Measurements from ENCODE around the gene URGCP.

The URGCP gene

DNA sequence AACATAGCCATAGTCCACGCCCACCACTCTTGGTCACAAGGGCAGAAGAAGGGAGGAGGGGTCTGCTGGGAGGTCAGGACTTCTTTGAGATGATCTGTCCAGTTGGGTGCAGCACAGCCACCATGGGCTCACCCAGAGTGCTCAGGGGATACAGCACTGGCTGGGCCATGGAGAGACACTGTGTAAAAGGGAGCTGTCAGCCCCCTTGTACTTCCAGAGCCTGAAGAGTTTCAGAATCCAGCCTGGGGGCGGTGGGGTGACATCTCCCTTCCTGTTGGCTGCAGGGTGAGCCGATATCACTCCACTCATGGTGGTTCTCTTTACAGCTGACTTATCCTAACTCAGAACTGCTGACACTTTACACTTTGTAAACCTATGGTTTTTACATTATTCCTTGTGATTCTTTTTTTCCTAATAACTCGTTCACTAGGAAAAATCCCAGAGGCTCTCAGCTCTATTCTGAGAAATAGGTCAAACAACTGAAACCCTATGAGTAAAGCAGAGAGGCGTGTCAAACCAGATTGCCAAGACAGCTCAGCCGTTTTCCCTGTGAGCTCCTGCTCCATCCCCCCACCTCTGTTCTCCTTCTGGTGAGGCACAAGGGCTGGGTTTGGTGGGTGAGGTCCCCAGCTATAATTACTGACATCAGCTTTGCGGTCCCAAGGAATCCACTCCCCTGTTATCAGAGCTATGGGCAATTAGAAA lies 33.8 kb downstream of the URGCP start:
- no peak overlapping the region for H3K27ac Mint-ChIP-seq
- peaks cover 23% of the 10 kb centered on the region for H3K36me3 Mint-ChIP-seq (ENCODE audit: low read depth)
- H3K4me3 Mint-ChIP-seq = no peak overlapping the region
- no peaks in the 10 kb centered on the region for H3K9me3 Mint-ChIP-seq
- H3K27me3 Mint-ChIP-seq (ENCODE audit: low read depth) = no peaks in the 10 kb centered on the region
- H3K4me1 Mint-ChIP-seq (ENCODE audit: low read depth) = peaks cover 17% of the 10 kb centered on the region

DNA sequence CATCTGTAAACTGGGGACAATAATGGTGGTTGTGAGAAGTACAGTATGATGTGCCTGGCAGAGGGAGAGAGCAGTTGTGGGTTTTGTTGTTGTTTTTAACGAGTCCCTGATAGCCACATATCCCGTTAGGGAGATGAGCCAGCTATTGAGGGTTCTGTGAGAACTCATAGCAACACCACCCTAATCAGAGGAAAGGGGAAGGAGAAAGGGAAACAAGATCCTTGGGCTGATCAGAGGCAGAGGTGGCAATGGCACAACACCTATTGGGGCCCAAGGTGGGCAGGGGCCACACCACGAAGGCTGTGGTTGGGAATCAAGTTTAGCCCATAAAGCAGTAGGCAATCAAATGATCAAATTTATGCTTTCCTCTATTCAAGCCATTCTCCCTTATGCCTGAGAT lies 35.3 kb downstream of the URGCP start:
- H3K36me3 Mint-ChIP-seq (ENCODE audit: low read depth) = peaks cover 26% of the 10 kb centered on the region
- H3K9me3 Mint-ChIP-seq = no peaks in the 10 kb centered on the region
- H3K27me3 Mint-ChIP-seq (ENCODE audit: low read depth) = no peaks in the 10 kb centered on the region
- no peak overlapping the region for H3K27ac Mint-ChIP-seq
- no peak overlapping the region for H3K4me3 Mint-ChIP-seq
- peaks cover 16% of the 10 kb centered on the region for H3K4me1 Mint-ChIP-seq (ENCODE audit: low read depth)

DNA sequence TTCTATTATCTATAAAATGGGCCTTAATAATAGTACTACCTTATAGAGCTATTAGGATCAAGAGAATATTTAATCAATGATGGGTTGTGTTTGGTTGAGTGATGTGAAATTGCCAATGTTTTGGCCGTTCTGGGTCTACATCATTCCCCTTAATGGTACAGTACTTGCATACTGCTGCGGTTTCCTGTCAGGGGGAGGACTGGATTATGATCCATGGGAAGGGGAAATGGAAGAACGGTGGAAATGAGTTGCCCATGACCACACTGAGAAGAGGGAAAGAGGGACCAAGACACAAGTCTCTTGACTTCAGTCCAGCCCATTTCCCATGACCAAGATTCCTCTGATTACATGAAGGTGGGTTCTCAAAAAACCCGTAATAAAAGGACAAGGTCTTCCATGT lies 36.1 kb downstream of the URGCP start:
- H3K4me3 Mint-ChIP-seq = no peak overlapping the region
- H3K27me3 Mint-ChIP-seq (ENCODE audit: low read depth) = no peaks in the 10 kb centered on the region
- H3K36me3 Mint-ChIP-seq (ENCODE audit: low read depth) = peaks cover 27% of the 10 kb centered on the region
- H3K4me1 Mint-ChIP-seq (ENCODE audit: low read depth) = peaks cover 16% of the 10 kb centered on the region
- H3K9me3 Mint-ChIP-seq = no peaks in the 10 kb centered on the region
- no peak overlapping the region for H3K27ac Mint-ChIP-seq

DNA sequence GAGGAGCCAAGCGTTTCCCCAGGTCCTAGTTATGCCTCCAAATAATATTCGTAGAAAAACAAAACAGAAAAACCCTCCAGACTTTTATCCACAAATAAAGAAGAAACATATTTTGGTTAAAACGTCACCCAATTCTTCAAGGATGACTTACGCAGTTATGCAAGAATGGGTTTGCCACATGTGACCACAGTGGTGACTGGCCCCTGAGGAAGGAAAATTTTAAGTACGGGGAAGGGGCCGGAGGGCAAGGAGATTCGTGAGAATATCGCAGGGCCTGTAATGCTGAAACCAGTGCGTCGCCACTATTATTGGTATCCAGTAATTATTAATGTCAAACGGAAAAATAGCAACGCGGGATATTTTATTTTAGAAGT lies 36.5 kb downstream of the URGCP start:
- peak overlapping the region; percentile 88 for H3K4me3 Mint-ChIP-seq
- H3K36me3 Mint-ChIP-seq (ENCODE audit: low read depth) = peaks cover 26% of the 10 kb centered on the region
- H3K9me3 Mint-ChIP-seq = no peaks in the 10 kb centered on the region

DNA sequence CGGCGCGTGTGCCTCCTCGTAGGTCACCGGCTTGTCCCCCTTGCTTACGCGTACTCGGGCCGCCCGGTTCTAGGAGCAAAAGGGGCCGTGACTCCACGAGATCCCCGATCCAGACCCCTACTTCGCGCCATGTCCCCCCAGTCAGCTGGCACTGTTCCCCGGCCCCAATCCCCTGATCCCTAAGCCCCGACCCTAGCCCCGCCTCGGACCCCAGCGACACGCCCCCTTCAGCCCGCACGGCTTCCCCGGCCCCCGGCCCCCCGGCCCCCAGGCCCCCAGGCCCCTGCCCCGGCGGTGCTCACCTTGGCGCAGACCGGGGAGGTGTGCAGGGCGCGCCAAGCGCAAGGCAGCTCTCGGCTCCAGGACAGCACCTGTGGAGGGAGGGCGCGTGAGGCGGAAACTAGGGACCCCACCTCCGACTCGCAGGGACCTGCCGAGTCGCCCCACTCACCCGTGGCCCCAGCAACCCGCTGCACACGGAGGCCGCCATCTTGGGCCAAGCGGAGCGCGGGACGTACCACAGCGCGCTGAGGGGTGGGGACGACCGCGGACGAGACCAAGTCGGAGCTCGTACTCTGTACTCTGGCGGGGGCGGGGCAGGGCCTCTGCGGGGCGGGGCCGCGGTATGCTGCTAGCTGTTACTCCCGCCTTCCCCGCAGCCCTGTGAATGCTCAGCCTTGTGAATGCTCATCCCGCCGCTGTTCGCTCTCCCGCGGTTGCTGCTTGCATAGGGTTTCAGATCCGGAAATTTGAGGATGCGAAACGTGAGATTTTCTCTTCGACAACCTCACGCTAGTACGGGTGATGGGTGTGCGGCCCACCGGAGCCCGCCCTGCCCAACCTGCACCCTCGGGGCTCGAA lies 37.2 kb downstream of the URGCP start, which contains the start of gene MRPS24:
Gene MRPS24 (minus strand): TSS at position 512 of the 861 bp plus-strand sequence. CDS start 22 bp downstream, at position 490.
- Mint-ChIP-seq H3K9me3 (no peaks in the 10 kb centered on the region), H3K36me3 (ENCODE audit: low read depth) (peaks cover 26% of the 10 kb centered on the region), H3K4me1 (ENCODE audit: low read depth) (peaks cover 16% of the 10 kb centered on the region), H3K4me3 (peak within 1 kb of the TSS; percentile 88), H3K27me3 (ENCODE audit: low read depth) (peaks cover 1% of the 10 kb centered on the region), H3K27ac (peak within 1 kb of the TSS; percentile 77)

More for the DNA sequence above, 36.5 kb downstream of the URGCP start:
- Mint-ChIP-seq H3K27ac (peak overlapping the region; percentile 77), H3K4me1 (ENCODE audit: low read depth) (peaks cover 16% of the 10 kb centered on the region), H3K27me3 (ENCODE audit: low read depth) (no peaks in the 10 kb centered on the region)

DNA sequence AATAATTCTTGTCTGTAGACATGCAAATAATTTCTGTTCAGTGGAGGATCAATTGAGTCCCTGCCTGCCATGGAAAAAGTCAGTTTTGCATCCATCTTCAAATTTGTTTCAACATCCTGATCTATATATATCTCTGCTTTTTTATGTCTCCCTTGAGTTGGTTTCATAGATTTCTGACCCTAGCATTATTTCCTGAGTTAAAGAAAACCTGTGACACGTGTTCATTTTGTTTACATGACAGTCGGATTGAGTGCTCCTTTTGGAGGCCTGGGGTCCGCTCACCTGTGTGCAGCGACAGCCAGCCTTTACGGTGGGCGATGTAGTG lies 37.8 kb downstream of the URGCP start:
- peaks cover 16% of the 10 kb centered on the region for H3K4me1 Mint-ChIP-seq (ENCODE audit: low read depth)
- H3K27me3 Mint-ChIP-seq (ENCODE audit: low read depth) = peaks cover 7% of the 10 kb centered on the region
- peak overlapping the region; percentile 49 for H3K27ac Mint-ChIP-seq
- H3K9me3 Mint-ChIP-seq = no peaks in the 10 kb centered on the region
- H3K36me3 Mint-ChIP-seq (ENCODE audit: low read depth) = peaks cover 25% of the 10 kb centered on the region
- H3K4me3 Mint-ChIP-seq = peak overlapping the region; percentile 88

DNA sequence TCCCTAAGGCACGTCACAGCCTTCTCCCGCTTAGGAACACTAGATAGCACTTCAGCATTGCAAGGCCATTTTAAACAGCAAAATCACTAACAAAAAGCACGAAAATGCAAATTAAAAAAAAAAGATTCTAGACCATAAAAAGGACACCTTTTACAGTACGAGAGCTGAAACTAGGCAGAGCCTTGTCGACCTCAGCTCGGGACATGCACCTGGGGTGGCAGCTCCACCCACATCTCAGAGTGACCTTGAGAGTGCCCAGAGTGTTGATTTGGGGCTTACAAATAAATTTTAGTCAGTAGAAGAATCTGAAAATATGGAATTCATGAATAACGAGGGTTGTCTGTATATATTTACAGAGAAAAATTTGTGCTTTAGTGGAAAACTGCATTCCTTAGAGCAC lies 38.2 kb downstream of the URGCP start:
- Mint-ChIP-seq H3K4me3 (peak overlapping the region; percentile 88), H3K36me3 (ENCODE audit: low read depth) (peaks cover 22% of the 10 kb centered on the region), H3K4me1 (ENCODE audit: low read depth) (peaks cover 16% of the 10 kb centered on the region), H3K9me3 (no peaks in the 10 kb centered on the region), H3K27me3 (ENCODE audit: low read depth) (peaks cover 11% of the 10 kb centered on the region), H3K27ac (peak overlapping the region; percentile 15)

DNA sequence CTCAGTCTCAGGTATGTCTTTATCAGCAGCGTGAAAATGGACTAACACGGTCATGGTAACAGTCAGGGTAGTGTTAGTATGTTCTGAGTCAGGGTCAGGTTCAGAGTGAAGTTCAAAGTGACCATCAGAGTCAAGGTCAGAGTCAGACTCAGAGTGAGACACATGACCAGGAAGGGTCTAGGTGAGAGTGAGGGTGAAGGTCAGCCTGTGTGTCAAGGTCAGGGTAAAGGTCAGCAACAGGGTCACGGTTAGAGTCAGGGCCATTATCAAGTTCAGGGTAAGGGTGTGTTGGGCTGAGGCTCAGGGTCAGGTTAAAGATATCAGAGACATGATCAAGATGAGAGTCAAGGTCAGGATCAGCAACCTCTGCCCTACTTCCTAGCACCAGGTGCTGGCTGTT lies 41.1 kb downstream of the URGCP start:
- Mint-ChIP-seq H3K4me1 (ENCODE audit: low read depth) (peaks cover 16% of the 10 kb centered on the region), H3K36me3 (ENCODE audit: low read depth) (peaks cover 19% of the 10 kb centered on the region), H3K27ac (no peak overlapping the region), H3K4me3 (no peak overlapping the region), H3K27me3 (ENCODE audit: low read depth) (peaks cover 20% of the 10 kb centered on the region), H3K9me3 (no peaks in the 10 kb centered on the region)

DNA sequence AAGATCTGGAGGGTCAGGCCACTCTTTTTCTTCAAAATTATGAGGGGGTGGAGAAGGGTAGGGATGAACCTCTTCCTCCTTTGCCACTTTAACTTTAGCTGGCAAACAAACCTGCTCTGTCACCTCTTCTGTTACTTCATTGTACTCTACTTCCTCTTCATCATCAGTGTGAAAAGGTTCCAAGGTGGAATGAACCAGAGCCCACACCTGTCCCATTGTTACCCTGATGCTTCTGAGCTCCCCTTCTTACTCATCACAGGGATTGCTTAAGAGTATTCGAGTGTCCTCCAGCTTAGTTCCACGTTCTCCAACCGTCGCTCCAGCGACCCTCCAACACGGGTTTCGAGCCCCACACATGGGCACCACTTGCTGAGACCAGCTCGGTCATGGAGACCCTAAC lies 42.3 kb downstream of the URGCP start:
- Mint-ChIP-seq H3K4me1 (ENCODE audit: low read depth) (peaks cover 10% of the 10 kb centered on the region), H3K9me3 (no peaks in the 10 kb centered on the region), H3K36me3 (ENCODE audit: low read depth) (peaks cover 18% of the 10 kb centered on the region), H3K4me3 (no peak overlapping the region), H3K27ac (no peak overlapping the region), H3K27me3 (ENCODE audit: low read depth) (peaks cover 24% of the 10 kb centered on the region)

DNA sequence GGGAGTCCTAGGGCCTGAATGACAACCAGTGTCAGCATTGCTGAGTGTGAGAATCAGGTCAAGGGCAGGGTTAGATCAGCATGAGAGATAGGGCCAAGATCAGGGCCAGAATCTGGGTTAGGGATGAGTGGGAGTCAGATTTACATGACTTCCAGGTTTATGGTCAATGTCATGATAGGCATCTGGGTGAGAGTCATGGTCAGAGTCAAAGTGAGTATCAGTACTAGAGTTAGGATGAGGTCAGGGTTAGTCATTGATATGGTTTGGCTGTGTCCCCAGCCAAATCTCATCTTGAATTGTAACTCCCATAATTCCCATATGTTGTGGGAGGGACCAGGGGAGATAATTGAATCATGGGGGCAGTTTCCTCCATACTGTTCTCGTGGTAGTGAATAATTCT lies 49.4 kb downstream of the URGCP start:
- no peaks in the 10 kb centered on the region for H3K4me1 Mint-ChIP-seq (ENCODE audit: low read depth)
- H3K27ac Mint-ChIP-seq = no peak overlapping the region

DNA sequence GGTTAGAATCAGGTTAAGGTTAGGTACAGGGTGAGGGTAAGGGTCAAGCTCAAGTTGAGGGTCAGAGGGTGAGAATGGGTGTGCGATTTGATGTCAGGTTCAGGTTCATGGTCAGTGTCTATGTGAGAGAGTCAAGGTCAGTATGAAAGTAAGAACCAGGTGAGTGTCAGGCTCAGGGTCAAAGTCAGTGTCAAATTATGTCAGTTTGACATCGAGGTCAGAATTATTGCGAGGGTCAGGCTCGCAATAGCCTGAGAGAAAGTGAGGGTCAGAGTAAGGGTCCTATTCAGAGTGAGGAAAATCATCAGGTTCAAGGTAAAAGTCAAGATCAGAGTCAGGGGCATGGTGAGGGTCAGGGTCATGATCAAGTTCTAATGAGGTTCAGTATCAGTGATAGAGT lies 50.1 kb downstream of the URGCP start:
- Mint-ChIP-seq H3K4me1 (ENCODE audit: low read depth) (no peaks in the 10 kb centered on the region), H3K27ac (no peak overlapping the region), H3K36me3 (ENCODE audit: low read depth) (no peaks in the 10 kb centered on the region), H3K27me3 (ENCODE audit: low read depth) (peaks cover 12% of the 10 kb centered on the region), H3K9me3 (no peaks in the 10 kb centered on the region), H3K4me3 (no peak overlapping the region)

More for the DNA sequence above, 49.4 kb downstream of the URGCP start:
- H3K9me3 Mint-ChIP-seq = no peaks in the 10 kb centered on the region
- H3K36me3 Mint-ChIP-seq (ENCODE audit: low read depth) = no peaks in the 10 kb centered on the region
- H3K4me3 Mint-ChIP-seq = no peak overlapping the region
- peaks cover 8% of the 10 kb centered on the region for H3K27me3 Mint-ChIP-seq (ENCODE audit: low read depth)

DNA sequence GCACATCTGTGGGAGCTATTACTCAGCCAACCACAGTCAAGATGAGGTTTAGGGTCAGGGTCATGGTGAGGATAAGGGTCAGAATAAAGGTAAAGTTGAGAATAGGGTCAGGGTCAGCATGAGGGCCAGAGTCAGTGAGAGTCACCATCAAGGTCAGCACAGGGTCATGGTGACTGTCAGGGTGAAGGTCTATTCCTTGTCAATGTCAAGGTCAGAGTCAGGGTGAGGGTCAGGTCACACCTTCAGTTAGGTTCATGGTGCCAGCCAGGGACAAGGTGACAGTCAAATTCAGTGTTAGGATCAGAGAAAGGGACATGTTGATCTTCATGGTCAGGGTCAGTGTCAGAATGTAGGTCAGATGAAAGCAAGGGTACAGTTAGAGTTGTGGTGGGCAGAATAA lies 51.2 kb downstream of the URGCP start:
- Mint-ChIP-seq H3K36me3 (ENCODE audit: low read depth) (no peaks in the 10 kb centered on the region), H3K27me3 (ENCODE audit: low read depth) (peaks cover 7% of the 10 kb centered on the region), H3K4me3 (no peak overlapping the region), H3K9me3 (no peaks in the 10 kb centered on the region), H3K27ac (no peak overlapping the region), H3K4me1 (ENCODE audit: low read depth) (no peaks in the 10 kb centered on the region)

DNA sequence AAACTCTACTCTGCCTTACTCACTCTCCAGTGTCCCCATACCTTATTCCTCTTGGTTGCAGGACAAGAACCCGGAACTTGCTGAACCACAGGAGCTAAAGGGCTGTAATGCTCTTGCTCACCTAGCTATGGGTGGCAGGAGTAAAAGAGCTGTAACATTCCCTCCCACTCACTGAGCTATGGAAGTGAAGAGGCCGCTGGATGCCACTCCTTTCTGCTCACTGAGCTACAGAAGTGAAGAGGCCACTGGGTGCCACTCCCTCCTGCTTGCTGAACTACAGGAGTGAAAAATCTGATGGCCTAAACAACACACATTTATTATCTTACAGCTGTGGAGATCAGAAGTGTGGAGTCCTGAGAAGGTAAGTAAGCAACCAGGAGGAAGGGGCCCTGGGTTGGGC lies 54.6 kb downstream of the URGCP start:
- Mint-ChIP-seq H3K27ac (no peak overlapping the region), H3K4me3 (no peak overlapping the region), H3K36me3 (ENCODE audit: low read depth) (no peaks in the 10 kb centered on the region), H3K27me3 (ENCODE audit: low read depth) (peaks cover 8% of the 10 kb centered on the region), H3K9me3 (no peaks in the 10 kb centered on the region), H3K4me1 (ENCODE audit: low read depth) (no peaks in the 10 kb centered on the region)

DNA sequence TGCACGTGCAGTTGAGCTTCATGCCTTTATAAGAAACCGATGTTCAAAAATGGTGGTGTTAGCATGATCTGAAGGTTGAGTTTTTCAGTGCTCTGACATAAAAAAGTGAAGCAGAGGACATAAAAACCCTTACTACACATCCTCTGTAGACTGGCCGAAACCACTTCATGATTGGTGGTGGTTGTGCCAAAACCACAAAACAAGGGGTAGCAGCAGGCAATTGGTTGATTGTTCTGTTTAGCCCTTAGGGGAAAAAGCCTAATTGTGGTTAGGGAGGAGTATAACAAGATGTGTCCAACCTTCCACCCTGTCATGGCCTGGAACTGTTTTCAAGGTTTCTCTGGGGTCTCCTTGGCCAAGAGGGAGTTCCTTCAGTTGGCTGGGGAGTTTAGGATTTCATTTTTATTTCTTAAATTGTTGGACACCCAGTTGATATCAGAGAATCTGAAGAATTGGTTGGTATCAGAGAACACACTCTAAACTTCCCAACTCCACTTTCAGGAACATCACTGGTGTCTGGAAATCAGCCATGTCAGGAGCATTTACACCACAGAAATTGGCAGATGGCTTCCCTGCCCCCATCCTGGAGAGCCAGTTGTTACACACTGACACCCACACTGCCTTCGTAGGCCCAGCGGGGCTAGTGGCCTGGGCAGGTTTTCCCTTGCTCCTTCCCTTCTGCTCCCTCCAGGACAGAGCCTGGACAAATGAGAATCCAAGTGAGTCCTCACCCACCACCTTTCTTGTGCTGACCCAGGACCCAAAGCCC lies 55.9 kb downstream of the URGCP start:
- H3K36me3 Mint-ChIP-seq (ENCODE audit: low read depth) = no peaks in the 10 kb centered on the region
- no peak overlapping the region for H3K4me3 Mint-ChIP-seq
- no peaks in the 10 kb centered on the region for H3K9me3 Mint-ChIP-seq
- H3K27me3 Mint-ChIP-seq (ENCODE audit: low read depth) = peaks cover 8% of the 10 kb centered on the region
- no peaks in the 10 kb centered on the region for H3K4me1 Mint-ChIP-seq (ENCODE audit: low read depth)
- no peak overlapping the region for H3K27ac Mint-ChIP-seq

Measured in T-helper 1 cell treated with Interleukin-12 subunit alpha and Interleukin-12 subunit beta and Interleukin-4 antibody, amounts not matched to agents 30 μg/mL and 1 μg/mL, for 36 hours (primary cell).